PC-9 (cell line): ENCODE results near the gene ST8SIA6.

Experiments
- CTCF ChIP-seq: fragments of 200-600 bp; sonication (generic); conservative IDR thresholded peaks from 2 replicates; pipeline ENCODE4 v1.6.1; 2017; ENCODE audit warnings: mixed run types, antibody characterized with exemption, mild to moderate bottlenecking, moderate library complexity
- EZH2 ChIP-seq: fragments of 200-600 bp; sonication (generic); IDR thresholded peaks from 2 replicates; pipeline ENCODE4 v1.8.0; 2017; ENCODE audit warnings: antibody characterized with exemption, low read depth

- TF ChIP-seq CTCF (no peak), EZH2 (no peak)
Observed at GRCh38 chr10:17403161-17403560, 51.2 kb downstream of the ST8SIA6 start.
